Transverse colon (tissue), 3 donors: ENCODE results near the gene HDAC4.

Source experiments
- POLR2A ChIP-seq: fragments of 450-650 bp; IDR thresholded peaks from one replicate; pipeline ENCODE4 v1.6.1; 2016; ENCODE audit warnings: antibody characterized with exemption, mild to moderate bottlenecking, moderate library complexity
- TF ChIP-seq, protein P1 (sequence below), 5 experiments: fragments of 200-600 bp in 3 of 5; fragments of 450-650 bp in 2 of 5; sonication (generic) in 3 of 5; IDR thresholded peaks; 1 replicate in 2 of 5; 2 replicates in 3 of 5; pipeline ENCODE4 v1.5.1; 2016 to 2017; ENCODE audit warnings: antibody characterized with exemption in 5 of 5, inconsistent platforms in 3 of 5, mild to moderate bottlenecking in 2 of 5, moderate library complexity in 1 of 5

DNA sequence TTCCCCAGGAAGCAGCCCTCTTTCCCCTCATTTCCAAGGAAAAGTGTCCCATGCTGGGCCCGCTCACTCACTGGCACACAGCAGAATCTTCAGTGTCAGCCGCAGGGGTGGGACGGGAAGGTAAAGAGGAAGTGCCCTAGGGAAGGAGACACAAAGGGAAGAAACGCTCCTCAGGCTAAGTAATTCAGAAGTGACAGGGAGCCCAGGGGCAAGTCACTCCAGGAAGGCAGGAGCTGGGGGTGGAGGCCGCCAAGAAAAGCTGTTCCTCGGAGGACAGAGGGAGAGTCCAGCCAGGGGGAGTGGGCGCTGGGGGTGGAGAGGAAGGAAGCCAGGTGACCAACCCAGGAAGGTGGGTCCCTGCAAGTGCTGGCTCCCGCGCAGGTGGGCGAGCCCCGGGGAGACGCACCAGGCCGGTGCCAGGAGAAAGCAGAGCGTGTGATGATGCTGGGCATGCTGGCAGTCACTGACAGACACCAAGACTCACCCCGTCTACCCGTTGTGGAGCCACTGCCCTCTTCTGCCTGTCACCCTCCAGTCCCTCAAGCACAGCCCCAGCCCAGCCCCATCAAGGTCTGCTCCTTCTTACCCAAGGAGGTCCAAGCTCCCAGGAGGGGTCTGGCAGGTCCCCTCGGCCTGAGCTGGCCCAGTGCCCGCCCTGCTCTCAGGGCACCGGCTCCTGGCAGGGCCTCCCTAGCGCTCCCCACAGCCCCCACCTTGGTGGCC, 21.7 kb downstream of the HDAC4 start:
- TF ChIP-seq, protein P1, sequence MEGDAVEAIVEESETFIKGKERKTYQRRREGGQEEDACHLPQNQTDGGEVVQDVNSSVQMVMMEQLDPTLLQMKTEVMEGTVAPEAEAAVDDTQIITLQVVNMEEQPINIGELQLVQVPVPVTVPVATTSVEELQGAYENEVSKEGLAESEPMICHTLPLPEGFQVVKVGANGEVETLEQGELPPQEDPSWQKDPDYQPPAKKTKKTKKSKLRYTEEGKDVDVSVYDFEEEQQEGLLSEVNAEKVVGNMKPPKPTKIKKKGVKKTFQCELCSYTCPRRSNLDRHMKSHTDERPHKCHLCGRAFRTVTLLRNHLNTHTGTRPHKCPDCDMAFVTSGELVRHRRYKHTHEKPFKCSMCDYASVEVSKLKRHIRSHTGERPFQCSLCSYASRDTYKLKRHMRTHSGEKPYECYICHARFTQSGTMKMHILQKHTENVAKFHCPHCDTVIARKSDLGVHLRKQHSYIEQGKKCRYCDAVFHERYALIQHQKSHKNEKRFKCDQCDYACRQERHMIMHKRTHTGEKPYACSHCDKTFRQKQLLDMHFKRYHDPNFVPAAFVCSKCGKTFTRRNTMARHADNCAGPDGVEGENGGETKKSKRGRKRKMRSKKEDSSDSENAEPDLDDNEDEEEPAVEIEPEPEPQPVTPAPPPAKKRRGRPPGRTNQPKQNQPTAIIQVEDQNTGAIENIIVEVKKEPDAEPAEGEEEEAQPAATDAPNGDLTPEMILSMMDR (IDR thresholded peaks at IDR 0.05) = no peak
- TF ChIP-seq POLR2A = no peak
